HCT116 (cell line): ENCODE results near the gene B3GALT5.

Experiments used
- CTCF ChIP-seq, 3 experiments: fragments of 200-600 bp in 1 of 3; sonication (generic) in 1 of 3; IDR thresholded peaks in 2 of 3; conservative IDR thresholded peaks in 1 of 3; 2 replicates each; pipeline ENCODE4 v1.5.1; 2012 to 2017; ENCODE audit warnings: low read depth in 2 of 3, low read length in 2 of 3, antibody characterized with exemption in 1 of 3, borderline replicate concordance in 1 of 3, control low read depth in 1 of 3, mild to moderate bottlenecking in 1 of 3, mixed read lengths in 1 of 3, mixed run types in 1 of 3, moderate library complexity in 1 of 3; ENCODE audit not compliant: insufficient read depth in 1 of 3
- ELF1 ChIP-seq: IDR thresholded peaks from 2 replicates; pipeline ENCODE4 v1.6.1; 2012; ENCODE audit warnings: low read depth, borderline replicate concordance
- POLR2A ChIP-seq: IDR thresholded peaks from 2 replicates; pipeline ENCODE4 v1.7.0; 2011; ENCODE audit warnings: borderline replicate concordance; ENCODE audit not compliant: insufficient read depth, insufficient read length; ENCODE audit errors: extremely low read depth
- REST ChIP-seq: IDR thresholded peaks from 2 replicates; pipeline ENCODE4 v1.6.1; 2012; ENCODE audit warnings: low read depth
- SRF ChIP-seq: IDR thresholded peaks from 2 replicates; pipeline ENCODE4 v1.6.1; 2012; ENCODE audit warnings: low read depth

GRCh38 chr21:39568361-39568760 is 44.4 kb upstream of the B3GALT5 start:
- TF ChIP-seq SRF (no peak), ELF1 (no peak), POLR2A (no peak), CTCF (IDR thresholded peaks at IDR 0.05 in 2 of 3, conservative IDR thresholded peaks at IDR 0.05 in 1 of 3; ENCODE audit: borderline replicate concordance in 1 of 3, insufficient read depth in 1 of 3, low read depth in 2 of 3, low read length in 2 of 3) (no peak), REST (no peak)
